Thoracic aorta (tissue), 2 donors: ENCODE measurements around the gene NEDD4L. TPM values are rescaled to one million over a fixed set of nuclear protein-coding genes. Genes with fewer than 3 reads are reported as not detected.
"Not testable (repeated sequence)": the region's sequence is repeated elsewhere in the genome, so short reads cannot be mapped to it uniquely, and the experiment has no call there.

Source experiments
- ATAC-seq: fragments of 150-250 bp; one replicate; pipeline ENCODE4 v1.8.0; 2017; ENCODE audit warnings: low read depth; ENCODE audit not compliant: insufficient number of reproducible peaks, low FRiP score
- DNase-seq: peaks from one replicate; pipeline ENCODE4 v3.0.0-alpha.2; 2020; ENCODE audit warnings: low spot score
- H3K27ac ChIP-seq, 2 donors: fragments of 200-600 bp; sonication (generic); 1 replicate in 1 of 2; 2 replicates in 1 of 2; pipeline ENCODE4 v1.5.1; 2016; ENCODE audit warnings: mild to moderate bottlenecking in 2 of 2, moderate library complexity in 2 of 2
- H3K27me3 ChIP-seq: fragments of 200-600 bp; sonication (generic); replicated peaks from 2 replicates; pipeline ENCODE4 v1.6.0; 2016; ENCODE audit warnings: mild to moderate bottlenecking; ENCODE audit not compliant: insufficient read depth
- H3K36me3 ChIP-seq: fragments of 200-600 bp; sonication (generic); one replicate; pipeline ENCODE4 v1.5.1; 2016
- H3K4me1 ChIP-seq, 2 donors: fragments of 200-600 bp; sonication (generic); 1 replicate in 1 of 2; 2 replicates in 1 of 2; pipeline versions ENCODE4 v1.5.1 to v1.6.0; 2016; ENCODE audit warnings: low read depth in 2 of 2, mild to moderate bottlenecking in 1 of 2; ENCODE audit not compliant: control insufficient read depth in 1 of 2
- H3K4me3 ChIP-seq: fragments of 200-600 bp; sonication (generic); 2 replicates; pipeline ENCODE4 v1.5.1; 2016; ENCODE audit warnings: mild to moderate bottlenecking
- H3K9me3 ChIP-seq: fragments of 200-600 bp; sonication (generic); 2 replicates; pipeline ENCODE4 v1.5.1; 2016
- total RNA-seq, 2 donors: library from RNA; depleted of rRNA; stranded (reverse); fragments of >200 nt; gene quantifications; one replicate each; pipeline versions ENCODE4 v1.1.0 to v1.2.3, GENCODE V29; 2016
- TF ChIP-seq, protein P1 (sequence below): fragments of 200-600 bp; sonication (generic); IDR thresholded peaks from one replicate; pipeline ENCODE4 v1.5.1; 2019; ENCODE audit warnings: antibody characterized with exemption

NEDD4L gene
- total RNA-seq, 2 donors from 2014 or later, result 13.9 to 22.9 TPM

- Histone ChIP-seq H3K36me3 (no peaks in the 10 kb centered on the region), H3K4me1 (no peaks in the 10 kb centered on the region), H3K4me3 (no peak overlapping the region), H3K27ac (no peak overlapping the region), H3K27me3 (no peaks in the 10 kb centered on the region), H3K9me3 (no peaks in the 10 kb centered on the region)
- TF ChIP-seq, protein P1, sequence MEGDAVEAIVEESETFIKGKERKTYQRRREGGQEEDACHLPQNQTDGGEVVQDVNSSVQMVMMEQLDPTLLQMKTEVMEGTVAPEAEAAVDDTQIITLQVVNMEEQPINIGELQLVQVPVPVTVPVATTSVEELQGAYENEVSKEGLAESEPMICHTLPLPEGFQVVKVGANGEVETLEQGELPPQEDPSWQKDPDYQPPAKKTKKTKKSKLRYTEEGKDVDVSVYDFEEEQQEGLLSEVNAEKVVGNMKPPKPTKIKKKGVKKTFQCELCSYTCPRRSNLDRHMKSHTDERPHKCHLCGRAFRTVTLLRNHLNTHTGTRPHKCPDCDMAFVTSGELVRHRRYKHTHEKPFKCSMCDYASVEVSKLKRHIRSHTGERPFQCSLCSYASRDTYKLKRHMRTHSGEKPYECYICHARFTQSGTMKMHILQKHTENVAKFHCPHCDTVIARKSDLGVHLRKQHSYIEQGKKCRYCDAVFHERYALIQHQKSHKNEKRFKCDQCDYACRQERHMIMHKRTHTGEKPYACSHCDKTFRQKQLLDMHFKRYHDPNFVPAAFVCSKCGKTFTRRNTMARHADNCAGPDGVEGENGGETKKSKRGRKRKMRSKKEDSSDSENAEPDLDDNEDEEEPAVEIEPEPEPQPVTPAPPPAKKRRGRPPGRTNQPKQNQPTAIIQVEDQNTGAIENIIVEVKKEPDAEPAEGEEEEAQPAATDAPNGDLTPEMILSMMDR, result no peak
- no peak for ATAC-seq
- DNase-seq, result no peak
These were observed 214.8 kb downstream of the NEDD4L start for GRCh38 chr18:58258692-58259342.

- H3K27ac ChIP-seq, result no peak overlapping the region
- DNase-seq (no peak), ATAC-seq (no peak)
- H3K27me3 ChIP-seq, result no peaks in the 10 kb centered on the region
- H3K4me1 ChIP-seq, result no peaks in the 10 kb centered on the region
- H3K9me3 ChIP-seq, result no peaks in the 10 kb centered on the region
- H3K4me3 ChIP-seq, result no peak overlapping the region
- TF ChIP-seq, protein P1, result no peak
- H3K36me3 ChIP-seq, result no peaks in the 10 kb centered on the region
These were observed 219.3 kb downstream of the NEDD4L start for GRCh38 chr18:58263055-58263957.

GRCh38 chr18:58264075-58264474 lies 220.0 kb downstream of the NEDD4L start:
- H3K27ac ChIP-seq, result no peak overlapping the region

DNA sequence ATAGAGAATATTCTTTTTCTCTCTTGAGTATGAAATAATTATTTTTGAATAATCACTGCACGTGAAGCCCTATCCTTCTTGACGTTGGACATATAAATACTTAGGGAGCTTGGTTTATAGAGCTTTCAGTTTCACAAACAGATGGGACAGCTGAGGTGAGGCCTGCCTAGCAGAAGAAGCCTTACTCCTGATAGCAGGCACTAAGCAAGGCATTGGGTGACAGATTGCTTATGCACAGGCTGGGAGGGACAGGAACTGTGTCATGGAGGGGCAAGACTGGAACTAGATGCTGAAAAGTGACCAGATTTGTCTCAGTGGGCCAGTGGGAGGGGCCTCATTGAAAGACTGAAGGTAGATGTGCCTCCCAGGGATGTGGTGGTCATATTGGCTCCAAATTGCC lies 220.8 kb downstream of the NEDD4L start:
- H3K27me3 ChIP-seq, result no peaks in the 10 kb centered on the region
- no peak for DNase-seq
- TF ChIP-seq, protein P1, result no peak
- H3K36me3 ChIP-seq, result no peaks in the 10 kb centered on the region
- no peak for ATAC-seq
- H3K4me3 ChIP-seq, result no peak overlapping the region
- no peaks in the 10 kb centered on the region for H3K9me3 ChIP-seq
- no peaks in the 10 kb centered on the region for H3K4me1 ChIP-seq
- no peak overlapping the region for H3K27ac ChIP-seq

More at GRCh38 chr18:58264075-58264474, 220.0 kb downstream of the NEDD4L start:
- Histone ChIP-seq H3K36me3 (no peaks in the 10 kb centered on the region), H3K27me3 (no peaks in the 10 kb centered on the region), H3K4me1 (no peaks in the 10 kb centered on the region), H3K9me3 (no peaks in the 10 kb centered on the region), H3K4me3 (no peak overlapping the region)
- TF ChIP-seq, protein P1, result no peak
- DNase-seq (no peak), ATAC-seq (no peak)

GRCh38 chr18:58265489-58265888 lies 221.5 kb downstream of the NEDD4L start:
- not testable (repeated sequence) for DNase-seq, ATAC-seq, H3K36me3 ChIP-seq, H3K4me3 ChIP-seq, H3K4me1 ChIP-seq, H3K27me3 ChIP-seq, H3K27ac ChIP-seq, H3K9me3 ChIP-seq
